ENCODE data around the gene MYRFL. TPM values are rescaled to one million over a fixed set of nuclear protein-coding genes. Genes with fewer than 3 reads are reported as not detected.

MYRFL gene
- total RNA-seq, 1 donor from 2014 or later: 0.20 TPM

- Mint-ChIP-seq H3K27ac (ENCODE audit: unreplicated experiment) (no peak overlapping the region), H3K9me3 (ENCODE audit: unreplicated experiment) (peaks cover 3% of the 10 kb centered on the region), H3K36me3 (ENCODE audit: low read depth, unreplicated experiment) (no peaks in the 10 kb centered on the region), H3K4me3 (ENCODE audit: unreplicated experiment) (no peak overlapping the region), H3K27me3 (ENCODE audit: low read depth, unreplicated experiment) (no peaks in the 10 kb centered on the region), H3K4me1 (ENCODE audit: low read depth, unreplicated experiment) (peaks cover 3% of the 10 kb centered on the region)
- Histone ChIP-seq H4K20me1 (ENCODE audit: insufficient read depth, low read length) (no peaks in the 10 kb centered on the region), H3K79me2 (ENCODE audit: insufficient read depth, low read length) (no peaks in the 10 kb centered on the region), H3K4me1 (ENCODE audit: insufficient read depth, low read length) (no peaks in the 10 kb centered on the region), H3K4me3 (ENCODE audit: insufficient read depth, low read depth, low read length) (no peak overlapping the region), H2AFZ (ENCODE audit: low read depth, low read length) (no peak overlapping the region), H3K27me3 (ENCODE audit: insufficient read depth, low read length) (no peaks in the 10 kb centered on the region), H3K27ac (ENCODE audit: low read depth, low read length) (no peak overlapping the region), H3K9ac (ENCODE audit: low read length) (no peak overlapping the region), H3K36me3 (ENCODE audit: insufficient read depth, low read length) (no peaks in the 10 kb centered on the region), H3K9me3 (ENCODE audit: insufficient read depth, low read depth, low read length) (no peaks in the 10 kb centered on the region), H3K4me2 (ENCODE audit: low read length) (no peak overlapping the region)
- TF ChIP-seq EZH2 (IDR thresholded peaks at IDR 0.05; ENCODE audit: insufficient read depth, low read length) (no peak), CTCF (IDR thresholded peaks at IDR 0.05; ENCODE audit: insufficient read depth, low read depth, low read length) (no peak)
- no peak for FAIRE-seq
- no peak for DNase-seq (ENCODE audit: low read depth)
Measured at GRCh38 chr12:69918287-69918686, 93.3 kb downstream of the MYRFL start.

- H3K9me3 ChIP-seq (ENCODE audit: insufficient read depth, low read depth, low read length): no peaks in the 10 kb centered on the region
- no peak overlapping the region for H3K9ac ChIP-seq (ENCODE audit: low read length)
- FAIRE-seq (no peak), DNase-seq (ENCODE audit: low read depth) (no peak)
- Mint-ChIP-seq H3K4me1 (ENCODE audit: low read depth, unreplicated experiment) (peaks cover 3% of the 10 kb centered on the region), H3K36me3 (ENCODE audit: low read depth, unreplicated experiment) (no peaks in the 10 kb centered on the region), H3K4me3 (ENCODE audit: unreplicated experiment) (no peak overlapping the region), H3K9me3 (ENCODE audit: unreplicated experiment) (no peaks in the 10 kb centered on the region), H3K27ac (ENCODE audit: unreplicated experiment) (no peak overlapping the region), H3K27me3 (ENCODE audit: low read depth, unreplicated experiment) (no peaks in the 10 kb centered on the region)
- H3K27ac ChIP-seq (ENCODE audit: low read depth, low read length): no peak overlapping the region
- no peaks in the 10 kb centered on the region for H4K20me1 ChIP-seq (ENCODE audit: insufficient read depth, low read length)
- no peak overlapping the region for H3K4me2 ChIP-seq (ENCODE audit: low read length)
- no peaks in the 10 kb centered on the region for H3K27me3 ChIP-seq (ENCODE audit: insufficient read depth, low read length)
- no peaks in the 10 kb centered on the region for H3K36me3 ChIP-seq (ENCODE audit: insufficient read depth, low read length)
- H3K79me2 ChIP-seq (ENCODE audit: insufficient read depth, low read length): no peaks in the 10 kb centered on the region
- no peak overlapping the region for H3K4me3 ChIP-seq (ENCODE audit: insufficient read depth, low read depth, low read length)
- TF ChIP-seq EZH2 (IDR thresholded peaks at IDR 0.05; ENCODE audit: insufficient read depth, low read length) (no peak), CTCF (IDR thresholded peaks at IDR 0.05; ENCODE audit: insufficient read depth, low read depth, low read length) (no peak)
- H2AFZ ChIP-seq (ENCODE audit: low read depth, low read length): no peak overlapping the region
- no peaks in the 10 kb centered on the region for H3K4me1 ChIP-seq (ENCODE audit: insufficient read depth, low read length)
Measured at GRCh38 chr12:69919495-69919894, 94.5 kb downstream of the MYRFL start.

- no peaks in the 10 kb centered on the region for H3K9me3 Mint-ChIP-seq (ENCODE audit: unreplicated experiment)
- H3K79me2 ChIP-seq (ENCODE audit: insufficient read depth, low read length): no peaks in the 10 kb centered on the region
- H2AFZ ChIP-seq (ENCODE audit: low read depth, low read length): no peak overlapping the region
- no peaks in the 10 kb centered on the region for H3K4me1 ChIP-seq (ENCODE audit: insufficient read depth, low read length)
- no peaks in the 10 kb centered on the region for H4K20me1 ChIP-seq (ENCODE audit: insufficient read depth, low read length)
- no peaks in the 10 kb centered on the region for H3K36me3 Mint-ChIP-seq (ENCODE audit: low read depth, unreplicated experiment)
- no peak for TF ChIP-seq EZH2 (IDR thresholded peaks at IDR 0.05; ENCODE audit: insufficient read depth, low read length)
- no peak for TF ChIP-seq CTCF (IDR thresholded peaks at IDR 0.05; ENCODE audit: insufficient read depth, low read depth, low read length)
- no peak overlapping the region for H3K9ac ChIP-seq (ENCODE audit: low read length)
- no peaks in the 10 kb centered on the region for H3K27me3 ChIP-seq (ENCODE audit: insufficient read depth, low read length)
- no peak for DNase-seq (ENCODE audit: low read depth)
- H3K27ac Mint-ChIP-seq (ENCODE audit: unreplicated experiment): no peak overlapping the region
- no peak overlapping the region for H3K4me2 ChIP-seq (ENCODE audit: low read length)
- H3K27ac ChIP-seq (ENCODE audit: low read depth, low read length): no peak overlapping the region
- H3K27me3 Mint-ChIP-seq (ENCODE audit: low read depth, unreplicated experiment): no peaks in the 10 kb centered on the region
- H3K4me3 Mint-ChIP-seq (ENCODE audit: unreplicated experiment): no peak overlapping the region
- H3K4me1 Mint-ChIP-seq (ENCODE audit: low read depth, unreplicated experiment): peaks cover 11% of the 10 kb centered on the region
- no peaks in the 10 kb centered on the region for H3K9me3 ChIP-seq (ENCODE audit: insufficient read depth, low read depth, low read length)
- H3K36me3 ChIP-seq (ENCODE audit: insufficient read depth, low read length): no peaks in the 10 kb centered on the region
- H3K4me3 ChIP-seq (ENCODE audit: insufficient read depth, low read depth, low read length): no peak overlapping the region
- no peak for FAIRE-seq
Measured at GRCh38 chr12:69921831-69922230, 96.8 kb downstream of the MYRFL start.

Measured in astrocyte (in vitro differentiated cells and primary cell).